ENCODE measurements around the gene GALNT16. TPM values are rescaled to one million over a fixed set of nuclear protein-coding genes. Genes with fewer than 3 reads are reported as not detected.

The GALNT16 gene
- total RNA-seq, 1 donor from 2014 or later, result not detected

- no peak overlapping the region for H3K4me3 ChIP-seq (ENCODE audit: low read depth, low read length)
- no peak for DNase-seq (ENCODE audit: low read depth)
- H3K27me3 ChIP-seq (ENCODE audit: control insufficient read depth, insufficient read depth, low read length), result peaks cover 2% of the 10 kb centered on the region
- FAIRE-seq, result no peak
- no peak for TF ChIP-seq CTCF (IDR thresholded peaks at IDR 0.05; ENCODE audit: insufficient read depth, low read length, severe bottlenecking)
- no peaks in the 10 kb centered on the region for H3K36me3 ChIP-seq (ENCODE audit: control insufficient read depth, insufficient read depth, low read length)
These were observed 60.8 kb downstream of the GALNT16 start for GRCh38 chr14:69320581-69321365.

GRCh38 chr14:69321601-69322330, 61.8 kb downstream of the GALNT16 start:
- Histone ChIP-seq H3K4me3 (ENCODE audit: low read depth, low read length) (no peak overlapping the region), H3K36me3 (ENCODE audit: control insufficient read depth, insufficient read depth, low read length) (no peaks in the 10 kb centered on the region), H3K27me3 (ENCODE audit: control insufficient read depth, insufficient read depth, low read length) (peaks cover 5% of the 10 kb centered on the region)
- DNase-seq (ENCODE audit: low read depth) (no peak), FAIRE-seq (peak; percentile 70)
- no peak for TF ChIP-seq CTCF (IDR thresholded peaks at IDR 0.05; ENCODE audit: insufficient read depth, low read length, severe bottlenecking)

- Histone ChIP-seq H3K4me3 (ENCODE audit: low read depth, low read length) (no peak overlapping the region), H3K27me3 (ENCODE audit: control insufficient read depth, insufficient read depth, low read length) (peaks cover 5% of the 10 kb centered on the region), H3K36me3 (ENCODE audit: control insufficient read depth, insufficient read depth, low read length) (no peaks in the 10 kb centered on the region)
- DNase-seq (ENCODE audit: low read depth), result no peak
- no peak for FAIRE-seq
- no peak for TF ChIP-seq CTCF (IDR thresholded peaks at IDR 0.05; ENCODE audit: insufficient read depth, low read length, severe bottlenecking)
These were observed 63.5 kb downstream of the GALNT16 start for GRCh38 chr14:69323266-69323998.

GRCh38 chr14:69323999-69324282, 64.0 kb downstream of the GALNT16 start:
- TF ChIP-seq CTCF (IDR thresholded peaks at IDR 0.05; ENCODE audit: insufficient read depth, low read length, severe bottlenecking), result no peak
- H3K4me3 ChIP-seq (ENCODE audit: low read depth, low read length), result no peak overlapping the region
- DNase-seq (ENCODE audit: low read depth) (no peak), FAIRE-seq (no peak)
- H3K27me3 ChIP-seq (ENCODE audit: control insufficient read depth, insufficient read depth, low read length), result peaks cover 5% of the 10 kb centered on the region
- no peaks in the 10 kb centered on the region for H3K36me3 ChIP-seq (ENCODE audit: control insufficient read depth, insufficient read depth, low read length)

- Histone ChIP-seq H3K36me3 (ENCODE audit: control insufficient read depth, insufficient read depth, low read length) (no peaks in the 10 kb centered on the region), H3K27me3 (ENCODE audit: control insufficient read depth, insufficient read depth, low read length) (peaks cover 5% of the 10 kb centered on the region), H3K4me3 (ENCODE audit: low read depth, low read length) (no peak overlapping the region)
- FAIRE-seq (no peak), DNase-seq (ENCODE audit: low read depth) (no peak)
- TF ChIP-seq CTCF (IDR thresholded peaks at IDR 0.05; ENCODE audit: insufficient read depth, low read length, severe bottlenecking), result no peak
These were observed 64.5 kb downstream of the GALNT16 start for GRCh38 chr14:69324341-69324931.
